GM23248 (cell line): ENCODE data around the gene WDR91.

Experiments
- EZH2 ChIP-seq: fragments of 200-600 bp; sonication (generic); IDR thresholded peaks from 2 replicates; pipeline ENCODE4 v1.6.1; 2018; ENCODE audit warnings: antibody characterized with exemption, mild to moderate bottlenecking; ENCODE audit not compliant: insufficient read depth, poor library complexity, severe bottlenecking
- EZH2phosphoT487 ChIP-seq: fragments of 200-600 bp; sonication (generic); IDR thresholded peaks from 2 replicates; pipeline ENCODE4 v1.6.1; 2018; ENCODE audit warnings: antibody characterized with exemption, moderate library complexity, mild to moderate bottlenecking, low read depth; ENCODE audit not compliant: insufficient read depth

DNA sequence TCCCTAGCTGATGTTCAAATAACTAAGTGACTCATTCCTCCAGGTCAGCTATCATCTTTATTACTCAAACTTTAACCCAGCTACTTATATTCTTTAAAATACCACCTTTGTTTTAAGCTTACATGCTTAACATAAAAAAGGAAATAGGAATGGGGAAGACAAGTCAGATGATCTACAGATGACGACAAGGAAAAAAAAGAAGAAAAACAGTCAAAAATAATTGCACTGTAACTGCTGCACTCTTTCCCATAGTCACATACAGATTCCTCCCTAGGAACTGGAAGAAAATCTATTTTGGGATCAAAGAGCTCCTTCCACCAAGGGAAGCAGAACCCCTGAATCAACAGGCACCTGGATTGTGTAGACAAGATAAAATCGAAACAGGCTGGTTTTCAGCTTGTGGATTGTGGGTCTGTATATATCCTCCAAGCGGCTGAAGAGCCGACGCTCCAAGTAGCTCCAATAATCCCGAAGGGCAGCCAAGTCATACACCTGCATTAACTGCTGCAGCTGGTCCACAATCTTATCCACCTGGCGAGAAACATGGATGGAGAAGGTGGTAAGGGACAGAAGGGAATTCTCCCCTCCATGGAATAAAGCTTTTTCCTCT, 2.0 kb downstream of the WDR91 start:
- no peak for TF ChIP-seq EZH2
- TF ChIP-seq EZH2phosphoT487: no peak
